HG02943 (cell line): ENCODE data around the gene JAZF1.

Experiments used
- ATAC-seq: cut with Tn5 transposase; IDR thresholded peaks from one replicate; pipeline ENCODE4 v1.9.1; 2021; ENCODE audit warnings: mild to moderate bottlenecking, low read depth, moderate library complexity; ENCODE audit not compliant: unreplicated experiment

Gene JAZF1

DNA sequence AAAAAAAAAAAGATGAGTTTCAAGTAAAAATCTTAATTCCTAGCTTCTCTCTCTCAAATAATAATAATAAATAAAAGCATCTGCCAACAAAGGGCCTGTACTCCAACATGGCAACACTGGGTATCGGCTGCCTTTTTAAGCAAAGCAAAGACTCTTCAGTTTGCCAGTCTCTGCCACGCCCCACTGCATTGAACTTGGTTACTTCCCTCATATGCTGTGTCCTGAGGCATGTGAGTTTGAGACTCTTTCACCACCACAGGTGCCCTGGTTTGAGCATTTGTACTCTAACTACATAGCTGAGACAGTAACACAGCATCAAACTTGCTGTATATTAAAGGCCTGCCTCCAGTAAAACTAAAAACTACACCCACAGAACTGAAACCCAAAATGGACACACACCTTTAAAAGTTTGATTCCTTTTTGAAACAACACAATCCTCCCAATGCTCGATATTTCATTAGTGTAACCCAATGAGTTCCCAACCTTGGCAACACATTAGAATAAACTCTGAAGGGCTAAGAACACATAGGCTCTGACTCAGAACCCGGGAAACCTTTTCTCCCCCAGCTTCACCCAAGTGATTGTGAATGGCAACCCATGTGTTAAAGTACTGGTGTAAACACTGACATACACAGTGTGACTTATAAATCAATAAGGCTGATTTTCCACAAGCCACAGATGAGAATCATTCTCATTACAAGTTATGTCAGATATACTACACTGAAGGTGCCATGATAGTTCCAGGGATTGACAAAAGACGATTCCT, 12.0 kb downstream of the JAZF1 start:
- no peak for ATAC-seq

DNA sequence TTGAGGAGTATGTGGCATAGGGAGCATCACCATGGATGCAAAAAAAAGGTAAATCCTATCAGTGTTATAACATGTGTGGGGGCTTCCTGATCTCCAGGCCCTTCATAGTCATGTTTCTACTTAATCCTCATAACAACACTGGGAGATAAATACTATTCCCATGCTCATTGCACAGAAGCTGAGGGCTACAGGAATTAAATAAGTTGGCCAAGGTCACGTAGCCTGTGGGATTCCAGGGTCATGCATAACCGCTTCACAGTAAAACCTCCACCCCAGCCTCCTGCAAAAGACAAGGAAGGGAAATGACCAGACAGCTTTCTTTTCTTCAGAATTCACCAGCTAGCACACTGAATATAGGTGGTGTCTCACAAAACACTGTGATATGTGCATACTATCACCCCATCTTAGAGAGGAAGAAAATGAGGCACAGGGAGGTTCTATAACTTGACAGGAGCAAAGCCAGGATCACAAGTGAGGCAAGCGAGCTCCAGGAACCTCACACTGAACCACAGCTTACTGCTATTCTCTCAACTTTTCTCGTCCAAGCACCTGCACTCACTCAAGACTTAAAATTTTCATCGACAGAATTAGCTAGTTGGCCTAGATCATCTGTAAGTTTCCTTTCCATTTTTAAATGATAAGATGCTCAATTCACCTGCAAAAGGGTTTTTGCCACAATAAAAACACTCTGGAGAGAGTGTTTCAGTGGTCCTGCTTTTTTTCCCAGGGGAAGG, 13.4 kb downstream of the JAZF1 start:
- no peak for ATAC-seq

DNA sequence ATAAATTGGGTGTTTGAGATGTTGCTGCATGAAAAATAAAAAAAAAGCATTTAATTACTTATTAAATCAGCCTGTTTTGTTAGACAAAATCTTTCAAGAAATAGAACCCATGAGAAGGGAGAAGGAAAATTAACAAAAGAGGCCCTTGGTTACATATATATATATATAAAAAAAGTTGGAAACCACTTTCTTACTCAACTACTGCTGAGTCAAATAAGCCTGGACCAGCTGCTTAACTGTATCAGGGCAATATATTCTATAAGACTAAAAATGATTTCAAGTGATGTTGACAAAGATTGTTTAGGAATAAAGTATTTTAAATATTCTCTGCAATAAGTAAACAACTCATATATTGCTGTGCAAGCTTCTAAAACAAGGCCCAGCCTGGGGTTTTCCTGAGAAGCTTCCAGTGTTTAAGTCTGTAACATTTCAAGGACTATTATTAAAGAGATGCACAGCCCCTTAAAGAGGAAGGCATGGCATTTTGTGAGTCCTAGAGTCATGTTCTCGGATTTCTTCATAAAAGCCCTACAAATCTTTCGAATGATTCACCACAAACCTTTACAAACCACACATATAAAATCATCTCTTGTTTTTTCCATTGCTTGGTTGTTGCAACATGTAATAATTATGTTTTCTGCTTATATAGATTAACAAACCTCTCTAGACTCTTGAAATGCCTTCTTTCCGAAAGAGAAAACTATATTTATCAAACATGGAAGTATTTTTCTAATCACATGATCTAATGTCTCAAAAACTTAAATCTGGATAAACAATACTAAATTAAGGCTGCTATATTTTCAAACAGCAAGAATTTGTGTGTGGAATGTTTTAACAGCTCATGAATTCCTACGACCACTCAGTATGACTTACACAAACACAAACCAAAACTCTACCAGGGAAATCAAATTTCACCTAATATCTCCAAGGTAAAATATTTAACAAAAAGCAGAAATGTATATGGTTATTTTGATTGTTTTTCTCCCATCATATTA, 14.3 kb downstream of the JAZF1 start:
- no peak for ATAC-seq

DNA sequence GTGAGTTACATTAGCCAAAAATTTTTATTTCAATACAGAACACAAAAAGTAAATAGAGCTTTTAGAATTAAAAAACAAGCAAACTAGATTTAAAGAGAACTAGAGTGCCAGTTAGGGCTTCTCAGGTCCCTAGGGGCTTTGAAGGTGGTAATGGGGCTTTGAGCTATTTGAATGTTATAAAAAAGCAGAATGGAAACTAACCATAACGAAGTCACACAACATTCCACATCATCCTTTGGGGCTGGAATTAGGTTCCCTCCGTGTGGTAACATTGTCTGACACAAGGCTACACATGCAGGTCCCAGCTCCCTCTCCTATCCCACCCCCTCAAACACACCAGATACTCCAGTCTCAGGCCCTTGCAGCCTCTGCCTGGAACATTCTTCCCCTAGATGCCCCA, 15.3 kb downstream of the JAZF1 start:
- ATAC-seq, result no peak

DNA sequence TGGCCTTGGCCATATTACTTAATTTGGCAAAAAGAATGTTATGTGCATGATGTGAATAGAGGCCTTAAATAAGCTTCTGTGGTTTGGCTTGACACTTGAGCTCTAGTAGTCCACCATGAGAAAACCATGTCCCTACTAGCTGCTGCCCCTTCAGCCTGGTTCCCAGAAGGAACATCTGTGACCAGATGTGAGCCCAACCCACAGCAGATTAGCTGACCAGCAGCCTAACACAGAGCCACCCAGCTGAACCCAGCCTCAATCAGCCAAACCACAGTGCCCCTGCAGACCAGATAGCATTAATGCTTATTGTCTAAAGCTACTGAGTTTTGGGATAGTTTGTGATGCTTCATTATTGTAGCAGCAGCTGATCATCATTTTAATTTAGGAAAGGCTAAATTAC, 16.6 kb downstream of the JAZF1 start:
- no peak for ATAC-seq

DNA sequence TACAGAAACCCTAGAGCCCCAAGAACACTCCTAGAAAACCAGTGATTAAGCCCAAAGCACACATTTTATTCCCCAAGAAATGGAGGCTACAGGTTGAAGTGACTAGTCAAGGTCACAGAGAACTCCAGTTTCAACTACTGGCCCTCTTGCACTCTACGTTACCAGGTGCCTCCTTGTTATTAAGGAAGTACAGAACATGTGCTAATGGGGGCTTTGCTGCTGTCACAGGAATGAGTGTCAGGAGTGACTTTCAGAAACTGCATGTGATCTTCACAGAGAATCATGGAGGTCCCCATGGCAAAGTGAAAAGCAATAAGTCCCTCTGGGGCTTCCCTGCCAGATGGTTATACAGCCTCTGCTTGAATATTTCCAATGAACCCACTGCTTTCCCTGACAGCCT, 19.3 kb downstream of the JAZF1 start:
- ATAC-seq, result no peak

DNA sequence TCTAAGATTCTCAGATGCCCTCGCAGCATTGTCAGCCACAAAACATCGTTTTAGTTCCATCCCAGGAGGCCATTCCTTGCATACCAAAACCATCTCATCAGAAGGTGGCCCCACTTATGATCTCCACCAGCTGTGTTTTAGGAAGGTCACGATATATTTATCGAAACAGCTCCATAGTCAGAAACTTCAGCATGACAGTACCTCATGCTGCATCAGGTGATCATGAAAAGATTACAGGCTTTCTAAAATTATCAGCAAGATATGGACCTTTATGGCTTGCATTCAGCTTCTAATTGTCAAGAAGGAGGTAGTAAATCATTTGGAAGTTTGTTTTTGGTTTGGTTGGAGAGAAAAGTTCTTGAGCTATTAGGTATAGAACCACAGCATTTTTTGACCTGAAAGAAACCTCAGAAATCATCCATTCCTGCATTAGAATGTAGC, 20.0 kb downstream of the JAZF1 start:
- no peak for ATAC-seq

DNA sequence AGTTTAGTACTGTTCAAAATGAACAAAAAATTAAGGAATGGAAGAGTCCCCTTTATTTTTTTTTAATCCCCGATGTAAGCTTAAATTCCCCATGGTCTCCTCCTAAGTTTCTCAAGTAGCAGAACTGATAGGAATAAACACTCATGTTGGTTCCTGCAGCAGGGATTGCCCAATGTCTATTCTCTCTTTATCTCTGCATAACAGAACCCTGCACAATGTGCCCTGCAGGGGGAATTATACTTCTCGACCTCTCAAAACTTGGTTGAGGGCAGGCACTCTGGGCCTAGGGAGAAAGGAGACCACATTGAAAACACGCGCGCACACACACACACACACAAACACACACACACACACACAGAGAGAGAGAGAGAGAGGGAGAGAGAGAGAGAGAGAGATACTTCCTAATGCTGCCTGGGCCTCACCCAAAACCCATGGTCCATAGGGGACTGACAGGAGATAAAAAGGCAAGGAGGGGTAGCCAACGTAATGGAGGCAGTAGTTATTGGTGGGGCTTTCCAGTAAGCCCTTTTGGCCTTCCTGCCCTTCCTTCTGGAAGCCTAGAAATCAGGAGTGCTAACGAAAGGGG, 22.7 kb downstream of the JAZF1 start:
- ATAC-seq, result no peak

DNA sequence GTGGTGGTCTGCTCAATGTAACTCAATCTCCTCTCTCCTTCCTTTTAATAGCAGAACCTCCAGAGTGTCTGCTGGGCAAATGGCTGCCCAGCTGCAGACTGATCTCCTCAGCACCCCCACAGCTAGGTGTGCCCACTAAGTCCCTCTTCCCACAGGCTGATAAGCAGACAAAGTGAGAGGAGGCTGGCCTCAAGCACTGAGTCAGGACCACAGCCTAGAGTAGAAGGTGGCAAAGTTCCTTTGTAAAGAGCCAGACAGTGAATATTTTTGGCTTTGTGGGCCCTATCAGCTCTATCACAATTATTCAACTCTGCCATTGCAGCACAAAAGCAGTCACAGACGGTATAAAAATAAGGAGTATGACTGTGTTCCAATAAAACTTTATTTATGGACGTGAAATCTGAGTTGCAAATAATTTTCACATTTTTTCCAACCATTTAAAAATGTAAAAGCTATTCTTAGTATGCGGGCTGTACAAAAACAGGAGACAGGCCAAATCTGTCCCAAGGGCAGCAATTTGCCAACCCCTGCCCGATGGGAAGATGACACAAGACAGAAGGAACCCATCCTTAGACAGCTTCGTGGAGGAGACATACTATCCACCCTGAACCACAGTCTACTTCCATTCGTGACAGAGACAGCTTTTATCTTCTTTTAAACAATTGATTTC, 23.4 kb downstream of the JAZF1 start:
- ATAC-seq, result no peak

DNA sequence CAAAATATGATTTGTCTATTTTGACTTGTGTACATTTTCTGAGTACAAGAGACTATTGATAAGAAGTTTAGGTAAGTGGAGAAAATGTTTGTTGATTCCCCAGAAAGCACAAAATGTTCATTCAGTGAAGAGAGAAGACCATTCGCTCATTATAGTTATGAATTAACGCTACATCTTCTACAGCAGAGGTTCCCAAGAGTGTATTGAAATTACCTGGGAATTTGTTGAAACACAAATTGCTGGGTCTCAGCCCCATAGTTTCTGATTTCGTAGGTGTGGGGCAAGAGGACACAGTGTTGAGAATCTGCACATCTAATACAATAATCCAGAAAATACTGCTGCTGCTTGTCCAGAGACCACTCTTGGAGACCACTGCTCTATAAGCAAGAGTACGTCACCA, 24.2 kb downstream of the JAZF1 start:
- ATAC-seq, result no peak

DNA sequence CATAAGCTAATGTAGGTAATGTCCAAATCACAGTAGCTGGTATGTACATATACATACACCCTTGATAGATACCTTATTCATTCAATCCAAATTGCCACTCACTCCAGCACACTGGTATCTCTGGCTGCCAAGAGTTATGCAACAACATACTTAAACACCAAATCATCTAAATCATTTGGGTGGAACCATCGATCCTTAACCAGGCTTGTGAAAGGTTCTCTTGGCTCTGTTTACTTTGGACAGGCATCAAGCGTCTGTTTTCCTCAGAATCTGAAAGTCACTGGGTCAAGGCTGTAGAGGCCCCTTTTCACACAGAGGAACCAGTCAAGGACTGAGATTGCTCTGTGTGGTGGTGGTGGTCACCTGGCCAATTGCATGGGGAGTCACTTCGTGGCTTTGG, 24.6 kb downstream of the JAZF1 start:
- ATAC-seq, result no peak

DNA sequence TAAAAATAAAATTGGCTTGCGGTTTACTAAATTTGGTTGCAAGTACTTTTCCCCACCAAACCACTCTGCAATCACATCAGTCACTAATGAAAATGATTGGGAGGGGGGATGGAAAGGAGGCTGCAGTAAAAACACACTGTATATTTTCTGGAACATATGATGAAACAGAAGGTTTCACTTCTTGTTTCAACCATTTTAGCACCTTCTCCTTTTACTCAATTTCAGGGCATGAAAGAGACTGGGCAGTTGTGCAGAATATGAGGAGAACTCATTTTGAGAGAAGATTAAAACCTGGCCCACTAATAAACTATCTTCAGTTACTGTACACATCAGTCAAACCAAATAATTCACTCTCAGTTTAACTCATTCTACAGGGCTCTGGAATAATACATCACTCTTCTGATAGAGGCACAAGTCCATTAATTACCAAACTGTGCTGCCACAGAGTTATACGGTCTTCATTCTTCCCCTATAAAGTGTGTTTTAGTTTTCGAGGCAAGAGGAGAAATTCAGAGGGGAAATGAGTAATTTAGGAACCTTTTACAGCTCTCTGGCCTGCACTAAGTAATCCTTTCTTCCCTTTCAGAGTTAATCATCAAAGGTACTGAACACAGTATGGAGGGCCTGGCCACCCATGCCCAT, 25.5 kb downstream of the JAZF1 start:
- peak; percentile 75 for ATAC-seq

DNA sequence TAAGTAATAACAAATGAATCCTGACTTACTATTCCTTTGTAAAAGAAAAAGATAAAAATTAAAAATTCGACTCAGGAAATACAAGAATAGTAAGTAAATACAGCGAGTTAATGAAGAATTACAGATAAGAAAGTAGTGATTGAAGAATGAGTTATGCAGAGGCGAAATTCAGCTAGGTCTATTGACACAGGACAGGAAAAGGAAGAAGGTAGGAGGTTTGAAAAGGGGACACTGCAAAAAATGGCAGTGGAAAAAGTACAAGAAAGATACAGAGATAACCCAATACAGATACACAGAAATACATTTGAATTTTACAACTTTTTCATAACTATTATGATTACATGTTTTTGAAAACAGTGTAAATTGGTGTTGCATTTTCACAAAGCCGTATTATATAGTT, 28.0 kb downstream of the JAZF1 start:
- ATAC-seq, result no peak

DNA sequence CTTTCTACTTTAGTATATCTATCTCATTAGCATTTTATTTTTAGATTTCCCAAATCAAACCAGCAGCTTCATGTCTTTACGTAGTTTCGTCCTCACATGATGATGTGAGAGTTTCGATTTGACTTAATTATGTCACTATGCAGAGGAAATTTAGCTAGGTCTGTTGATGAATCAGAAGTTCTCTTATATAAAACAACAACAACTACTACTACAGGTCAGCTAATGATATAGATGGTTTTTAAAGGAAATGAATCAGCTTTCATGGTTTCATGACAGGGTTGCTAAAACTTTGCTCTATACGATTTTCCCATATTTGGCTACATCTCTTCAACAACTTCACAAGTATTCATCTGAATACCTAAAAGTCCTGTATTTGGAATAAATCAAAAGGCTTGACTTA, 28.6 kb downstream of the JAZF1 start:
- no peak for ATAC-seq

DNA sequence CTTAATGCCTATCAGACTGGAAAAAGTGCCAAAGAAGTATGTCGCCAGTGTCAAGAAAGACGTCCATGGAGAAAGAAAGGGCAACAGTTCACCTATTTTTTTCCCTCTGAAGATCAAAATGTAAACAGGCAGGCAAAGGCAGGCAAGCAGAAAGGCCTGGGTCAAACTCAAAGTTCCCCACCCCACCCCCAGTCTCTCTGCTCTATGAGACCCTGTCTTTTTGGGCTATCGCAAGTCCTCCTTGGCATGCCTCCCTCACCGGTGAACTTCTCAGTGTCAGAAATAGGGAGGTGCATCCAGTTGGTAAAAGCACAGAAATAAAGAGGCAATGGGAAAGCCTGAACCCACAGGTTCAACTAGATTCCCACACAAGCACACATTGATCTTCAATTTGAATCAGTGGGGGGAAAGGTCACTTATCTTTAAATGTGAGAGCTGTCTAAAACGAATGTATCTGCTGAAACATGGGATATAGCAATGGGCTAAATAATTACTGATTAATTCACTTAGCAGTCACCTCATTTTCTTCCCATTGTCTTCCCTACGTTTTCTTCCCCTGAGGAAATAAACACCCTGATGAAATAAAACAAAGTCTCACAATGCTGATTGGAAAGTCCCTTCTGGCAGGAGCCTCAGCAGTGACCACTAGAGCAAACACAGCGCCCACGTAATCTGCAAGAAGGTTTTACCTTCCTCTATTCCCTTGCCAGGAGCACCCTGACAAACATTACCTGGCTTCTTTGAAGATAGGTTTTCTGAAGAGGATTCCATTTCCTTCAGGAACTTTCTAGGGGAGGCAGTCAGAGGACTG, 31.1 kb downstream of the JAZF1 start:
- no peak for ATAC-seq

DNA sequence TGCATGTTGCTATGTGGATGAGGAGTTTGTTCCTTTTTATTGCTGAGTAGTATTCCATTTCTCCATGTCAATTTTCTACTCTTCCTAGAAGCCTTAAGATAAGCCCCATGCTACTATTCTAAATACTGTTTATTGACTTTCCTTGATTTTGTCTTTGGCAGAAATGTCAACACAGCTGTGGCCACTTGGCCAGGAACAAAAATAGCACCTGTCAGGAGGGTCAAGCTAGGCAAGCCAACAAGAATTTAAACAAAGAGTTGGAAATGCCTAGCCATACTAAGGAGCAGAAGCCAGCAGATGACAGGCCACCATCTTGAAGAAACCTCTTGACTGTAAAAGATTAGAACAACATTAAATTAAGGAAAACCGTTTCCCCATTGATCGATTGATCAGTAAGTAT, 34.7 kb downstream of the JAZF1 start:
- no peak for ATAC-seq

DNA sequence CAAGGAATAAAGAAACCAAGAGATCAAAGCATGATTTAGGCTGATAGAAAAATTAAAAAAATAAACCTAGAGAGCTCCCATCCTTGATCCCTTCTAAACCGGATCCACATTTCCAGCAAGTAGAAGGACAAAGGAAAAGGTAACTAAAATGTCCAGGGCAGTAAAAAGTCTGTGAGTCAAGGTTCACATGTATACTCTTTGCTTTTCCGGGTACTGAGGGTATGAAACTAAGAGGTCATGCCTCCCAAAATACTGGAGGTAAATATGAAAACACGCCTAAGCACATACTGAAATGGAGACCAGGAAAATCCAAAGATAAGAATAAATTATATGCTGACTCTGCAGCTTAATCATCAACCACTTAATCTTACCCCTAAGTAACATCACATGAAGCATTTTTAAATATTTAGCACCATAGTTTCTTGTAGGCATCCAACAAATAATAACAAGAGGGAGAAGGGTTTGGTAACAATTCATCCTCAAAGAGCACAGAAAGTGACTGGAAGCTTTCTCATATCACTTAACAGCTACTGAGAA, 35.4 kb downstream of the JAZF1 start:
- no peak for ATAC-seq

DNA sequence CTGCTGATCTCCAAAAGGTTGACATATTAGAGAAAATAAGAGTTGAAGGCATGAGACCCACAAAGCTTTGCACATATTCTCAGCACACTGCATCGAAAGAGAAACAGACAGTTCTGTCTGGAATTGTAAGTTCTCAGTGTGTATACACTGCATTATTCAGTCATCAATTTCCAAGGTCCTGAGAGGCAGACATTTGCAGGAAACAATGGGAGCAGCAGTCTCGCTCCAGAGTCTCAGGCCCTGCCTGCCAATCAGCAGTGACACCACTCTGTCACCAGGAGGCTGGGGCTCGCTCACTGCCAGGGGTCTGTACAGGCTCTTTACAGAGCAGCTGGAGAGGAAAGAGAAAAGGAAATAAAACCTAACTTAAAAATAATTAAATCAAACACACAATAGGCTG, 36.3 kb downstream of the JAZF1 start:
- ATAC-seq, result no peak
